ENCODE results near the gene SCN1B.
A peak's percentile ranks its signal among the peaks of the same experiment; 100 is the strongest.

Gene SCN1B

DNA sequence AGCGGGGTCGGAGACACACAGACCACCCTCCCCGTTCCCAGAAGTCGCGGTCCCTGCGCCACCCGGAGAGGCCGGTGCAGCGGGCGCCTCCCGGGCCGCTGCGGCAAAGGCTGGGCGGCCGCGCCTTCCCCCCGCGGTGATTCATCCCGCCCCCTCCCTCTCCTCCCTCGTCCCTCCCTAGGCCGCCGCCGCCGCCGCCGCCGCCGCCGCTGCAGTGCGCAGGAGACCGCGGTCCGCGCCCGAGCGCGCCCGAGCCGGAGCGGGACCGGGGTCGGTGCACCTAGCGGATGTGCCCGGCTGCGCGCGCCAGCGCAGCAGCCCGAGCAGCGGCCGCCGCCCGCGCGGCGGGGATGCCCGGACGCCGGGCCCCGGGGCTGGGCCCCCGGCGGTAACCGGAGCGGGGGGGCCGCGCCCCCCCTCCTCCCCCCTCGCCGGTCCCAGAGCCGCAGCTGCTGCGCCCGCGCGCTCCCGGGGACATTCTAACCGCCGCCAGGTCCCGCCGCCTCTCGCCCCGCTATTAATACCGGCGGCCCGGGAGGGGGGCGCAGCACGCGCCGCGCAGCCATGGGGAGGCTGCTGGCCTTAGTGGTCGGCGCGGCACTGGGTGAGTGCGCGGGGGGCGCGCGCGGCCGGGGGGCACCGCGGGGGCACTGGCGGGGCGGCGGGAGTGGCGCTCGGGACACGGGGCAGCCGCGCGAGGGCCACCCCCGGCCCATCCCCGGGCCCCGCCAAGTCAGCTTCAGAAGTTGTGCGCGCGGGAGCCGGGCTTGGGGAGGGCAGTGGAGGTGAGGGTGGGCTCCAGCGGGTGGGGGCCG is at the start of gene SCN1B:
SCN1B (plus strand) TSS at position 214 of the 815 bp plus-strand sequence; CDS start at position 565, 351 bp downstream.
- ChIA-PET POLR2A (interaction anchor here (0.6 to 1.9 kb wide), 4 partner anchors 13 to 676 kb away, joined by 3 to 13 read pairs (median 4); partner anchors contain the start of gene GRAMD1A), CTCF (interaction anchor here (0.6 to 1.3 kb wide), 2 partner anchors 14 to 233 kb away, joined by 4 read pairs; no protein-coding TSS in a partner anchor)
- peaks cover 14% of the 10 kb centered on the region for H3K4me1 ChIP-seq (ENCODE audit: control insufficient read depth, insufficient read depth, low read length)
- H3K4me3 ChIP-seq (ENCODE audit: low read depth, low read length): peak within 1 kb of the TSS; percentile 42
- H3K36me3 ChIP-seq (ENCODE audit: control insufficient read depth in 2 of 2, insufficient read depth in 1 of 2, low read length in 2 of 2): peaks cover 33 to 45% of the 10 kb centered on the region in 2 experiments
- peak within 1 kb of the TSS; percentile 74; the same call in 1 of the 2 replicates for H3K27ac ChIP-seq (ENCODE audit: extremely low read depth, low read depth, low read length)
- H3K9me3 ChIP-seq (ENCODE audit: control insufficient read depth, insufficient read depth, low read depth, low read length): no peaks in the 10 kb centered on the region
- no peak for TF ChIP-seq ZNF548 (tag by site-specific recombination; IDR thresholded peaks at IDR 0.05)
- peak; percentile 75 for TF ChIP-seq ZNF660 (tag by site-specific recombination; IDR thresholded peaks at IDR 0.05)
- TF ChIP-seq ZSCAN16 (tag by site-specific recombination; IDR thresholded peaks at IDR 0.05): no peak
- TF ChIP-seq ZFP69B (tag by site-specific recombination; IDR thresholded peaks at IDR 0.05): 0 out of 2 replicates have a peak, but pooled peaks have one; percentile 6
- no peak for TF ChIP-seq ZNF23 (tag by site-specific recombination; IDR thresholded peaks at IDR 0.05; ENCODE audit: borderline replicate concordance)
- TF ChIP-seq ZNF610 (tag by site-specific recombination; IDR thresholded peaks at IDR 0.05; ENCODE audit: borderline replicate concordance): no peak
- TF ChIP-seq, protein P1, sequence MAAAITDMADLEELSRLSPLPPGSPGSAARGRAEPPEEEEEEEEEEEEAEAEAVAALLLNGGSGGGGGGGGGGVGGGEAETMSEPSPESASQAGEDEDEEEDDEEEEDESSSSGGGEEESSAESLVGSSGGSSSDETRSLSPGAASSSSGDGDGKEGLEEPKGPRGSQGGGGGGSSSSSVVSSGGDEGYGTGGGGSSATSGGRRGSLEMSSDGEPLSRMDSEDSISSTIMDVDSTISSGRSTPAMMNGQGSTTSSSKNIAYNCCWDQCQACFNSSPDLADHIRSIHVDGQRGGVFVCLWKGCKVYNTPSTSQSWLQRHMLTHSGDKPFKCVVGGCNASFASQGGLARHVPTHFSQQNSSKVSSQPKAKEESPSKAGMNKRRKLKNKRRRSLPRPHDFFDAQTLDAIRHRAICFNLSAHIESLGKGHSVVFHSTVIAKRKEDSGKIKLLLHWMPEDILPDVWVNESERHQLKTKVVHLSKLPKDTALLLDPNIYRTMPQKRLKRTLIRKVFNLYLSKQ (tag by site-specific recombination; IDR thresholded peaks at IDR 0.05; ENCODE audit: borderline replicate concordance): no peak
- no peak for TF ChIP-seq ZXDB (tag by site-specific recombination; IDR thresholded peaks at IDR 0.05)
- TF ChIP-seq ZNF561 (tag by site-specific recombination; IDR thresholded peaks at IDR 0.05; ENCODE audit: borderline replicate concordance): 0 out of 2 replicates have a peak, but pooled peaks have one; percentile 0
- TF ChIP-seq ZBTB1 (tag by site-specific recombination; IDR thresholded peaks at IDR 0.05): no peak
- no peak for TF ChIP-seq ZNF274 (IDR thresholded peaks at IDR 0.05; ENCODE audit: low read length)
- no peak for TF ChIP-seq ZNF274 (tag by site-specific recombination; IDR thresholded peaks at IDR 0.05; ENCODE audit: borderline replicate concordance)
- TF ChIP-seq, protein P2, sequence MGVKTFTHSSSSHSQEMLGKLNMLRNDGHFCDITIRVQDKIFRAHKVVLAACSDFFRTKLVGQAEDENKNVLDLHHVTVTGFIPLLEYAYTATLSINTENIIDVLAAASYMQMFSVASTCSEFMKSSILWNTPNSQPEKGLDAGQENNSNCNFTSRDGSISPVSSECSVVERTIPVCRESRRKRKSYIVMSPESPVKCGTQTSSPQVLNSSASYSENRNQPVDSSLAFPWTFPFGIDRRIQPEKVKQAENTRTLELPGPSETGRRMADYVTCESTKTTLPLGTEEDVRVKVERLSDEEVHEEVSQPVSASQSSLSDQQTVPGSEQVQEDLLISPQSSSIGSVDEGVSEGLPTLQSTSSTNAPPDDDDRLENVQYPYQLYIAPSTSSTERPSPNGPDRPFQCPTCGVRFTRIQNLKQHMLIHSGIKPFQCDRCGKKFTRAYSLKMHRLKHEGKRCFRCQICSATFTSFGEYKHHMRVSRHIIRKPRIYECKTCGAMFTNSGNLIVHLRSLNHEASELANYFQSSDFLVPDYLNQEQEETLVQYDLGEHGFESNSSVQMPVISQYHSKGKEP (tag by site-specific recombination; IDR thresholded peaks at IDR 0.05): peak; percentile 42; the same call in 1 of the 2 replicates
- TF ChIP-seq, protein P3, sequence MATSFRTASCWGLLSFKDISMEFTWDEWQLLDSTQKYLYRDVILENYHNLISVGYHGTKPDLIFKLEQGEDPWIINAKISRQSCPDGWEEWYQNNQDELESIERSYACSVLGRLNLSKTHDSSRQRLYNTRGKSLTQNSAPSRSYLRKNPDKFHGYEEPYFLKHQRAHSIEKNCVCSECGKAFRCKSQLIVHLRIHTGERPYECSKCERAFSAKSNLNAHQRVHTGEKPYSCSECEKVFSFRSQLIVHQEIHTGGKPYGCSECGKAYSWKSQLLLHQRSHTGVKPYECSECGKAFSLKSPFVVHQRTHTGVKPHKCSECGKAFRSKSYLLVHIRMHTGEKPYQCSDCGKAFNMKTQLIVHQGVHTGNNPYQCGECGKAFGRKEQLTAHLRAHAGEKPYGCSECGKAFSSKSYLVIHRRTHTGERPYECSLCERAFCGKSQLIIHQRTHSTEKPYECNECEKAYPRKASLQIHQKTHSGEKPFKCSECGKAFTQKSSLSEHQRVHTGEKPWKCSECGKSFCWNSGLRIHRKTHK (tag by site-specific recombination; IDR thresholded peaks at IDR 0.05): no peak
- no peak for TF ChIP-seq ZNF677 (tag by site-specific recombination; IDR thresholded peaks at IDR 0.05)
- TF ChIP-seq ZEB2 (tag by site-specific recombination; IDR thresholded peaks at IDR 0.05): 0 out of 2 replicates have a peak, but pooled peaks have one; percentile 90
- no peak for TF ChIP-seq EGR2 (tag by site-specific recombination; IDR thresholded peaks at IDR 0.05; ENCODE audit: low read depth)
- TF ChIP-seq ZNF596 (tag by site-specific recombination; IDR thresholded peaks at IDR 0.05): no peak
- TF ChIP-seq, protein P4, sequence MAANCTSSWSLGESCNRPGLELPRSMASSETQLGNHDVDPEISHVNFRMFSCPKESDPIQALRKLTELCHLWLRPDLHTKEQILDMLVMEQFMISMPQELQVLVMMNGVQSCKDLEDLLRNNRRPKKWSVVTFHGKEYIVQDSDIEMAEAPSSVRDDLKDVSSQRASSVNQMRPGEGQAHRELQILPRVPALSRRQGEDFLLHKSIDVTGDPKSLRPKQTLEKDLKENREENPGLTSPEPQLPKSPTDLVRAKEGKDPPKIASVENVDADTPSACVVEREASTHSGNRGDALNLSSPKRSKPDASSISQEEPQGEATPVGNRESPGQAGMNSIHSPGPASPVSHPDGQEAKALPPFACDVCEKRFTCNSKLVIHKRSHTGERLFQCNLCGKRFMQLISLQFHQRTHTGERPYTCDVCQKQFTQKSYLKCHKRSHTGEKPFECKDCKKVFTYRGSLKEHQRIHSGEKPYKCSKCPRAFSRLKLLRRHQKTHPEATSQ (tag by site-specific recombination; IDR thresholded peaks at IDR 0.05): no peak
- TF ChIP-seq ZNF555 (tag by site-specific recombination; conservative IDR thresholded peaks at IDR 0.05): no peak
- TF ChIP-seq ZNF521 (tag by site-specific recombination; IDR thresholded peaks at IDR 0.05): no peak
- TF ChIP-seq KLF8 (tag by site-specific recombination; IDR thresholded peaks at IDR 0.05): peak; percentile 49; the same call in 1 of the 2 replicates
- TF ChIP-seq ZNF624 (tag by site-specific recombination; IDR thresholded peaks at IDR 0.05): no peak
- TF ChIP-seq SETDB1 (IDR thresholded peaks at IDR 0.05; ENCODE audit: insufficient read length, low read length): no peak
- no peak for TF ChIP-seq ZNF707 (tag by site-specific recombination; IDR thresholded peaks at IDR 0.05)
- 0 out of 2 replicates have a peak, but pooled peaks have one; percentile 61 for TF ChIP-seq ZBTB7A (tag by site-specific recombination; IDR thresholded peaks at IDR 0.05; ENCODE audit: low read depth)
- no peak for TF ChIP-seq ZNF112 (tag by site-specific recombination; IDR thresholded peaks at IDR 0.05)
- no peak for TF ChIP-seq ZNF549 (tag by site-specific recombination; IDR thresholded peaks at IDR 0.05)
- TF ChIP-seq GLIS2 (tag by site-specific recombination; IDR thresholded peaks at IDR 0.05): peak; percentile 85
- peak; percentile 37; the same call in 1 of the 2 replicates for TF ChIP-seq KLF10 (tag by site-specific recombination; IDR thresholded peaks at IDR 0.05)
- no peak for TF ChIP-seq ZNF391 (tag by site-specific recombination; IDR thresholded peaks at IDR 0.05; ENCODE audit: borderline replicate concordance, low read depth)
- no peak for TF ChIP-seq SALL2 (tag by site-specific recombination; IDR thresholded peaks at IDR 0.05; ENCODE audit: borderline replicate concordance)

All from HEK293 (cell line).